ENCODE results near the gene TTLL8.

DNA sequence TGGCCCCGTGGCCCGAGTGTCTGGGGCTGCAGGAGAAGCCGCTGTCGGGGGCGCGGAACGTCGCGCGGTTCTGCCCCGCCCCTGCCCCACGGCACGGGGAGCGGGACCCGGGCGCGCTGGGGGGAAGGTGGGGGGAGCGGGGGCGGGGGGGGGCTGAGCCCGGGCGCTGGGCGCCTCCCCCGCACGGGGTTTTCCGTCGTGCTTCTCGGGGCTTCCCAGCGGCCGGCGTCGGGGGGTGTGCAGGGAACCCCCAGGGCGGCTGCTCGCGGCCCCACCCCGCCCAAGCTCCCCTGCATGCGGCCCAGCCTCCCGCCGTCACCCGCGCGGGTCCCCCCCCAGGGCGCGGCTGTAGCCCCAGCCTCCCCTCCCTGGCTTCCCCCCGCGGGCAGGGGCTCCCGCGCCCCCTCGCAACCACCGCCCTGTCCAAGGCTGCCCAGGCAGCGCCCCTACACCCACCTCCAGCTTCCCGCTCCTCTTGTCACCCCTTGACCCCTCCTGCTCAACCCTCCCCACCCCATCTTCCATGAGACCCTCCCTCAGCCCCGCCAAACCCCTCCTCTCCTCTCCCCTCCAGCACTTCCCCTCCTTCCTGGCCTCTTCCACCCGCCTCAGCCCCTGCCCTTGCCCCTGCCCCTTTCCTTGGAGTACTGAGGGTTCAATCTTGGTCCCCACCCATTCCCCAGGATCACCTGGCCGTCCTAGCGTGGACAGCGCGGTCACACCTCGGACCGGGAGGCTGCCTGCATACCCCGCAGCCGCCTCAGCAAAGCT lies 47.2 kb downstream of the TTLL8 start:
- TF ChIP-seq, protein P1, sequence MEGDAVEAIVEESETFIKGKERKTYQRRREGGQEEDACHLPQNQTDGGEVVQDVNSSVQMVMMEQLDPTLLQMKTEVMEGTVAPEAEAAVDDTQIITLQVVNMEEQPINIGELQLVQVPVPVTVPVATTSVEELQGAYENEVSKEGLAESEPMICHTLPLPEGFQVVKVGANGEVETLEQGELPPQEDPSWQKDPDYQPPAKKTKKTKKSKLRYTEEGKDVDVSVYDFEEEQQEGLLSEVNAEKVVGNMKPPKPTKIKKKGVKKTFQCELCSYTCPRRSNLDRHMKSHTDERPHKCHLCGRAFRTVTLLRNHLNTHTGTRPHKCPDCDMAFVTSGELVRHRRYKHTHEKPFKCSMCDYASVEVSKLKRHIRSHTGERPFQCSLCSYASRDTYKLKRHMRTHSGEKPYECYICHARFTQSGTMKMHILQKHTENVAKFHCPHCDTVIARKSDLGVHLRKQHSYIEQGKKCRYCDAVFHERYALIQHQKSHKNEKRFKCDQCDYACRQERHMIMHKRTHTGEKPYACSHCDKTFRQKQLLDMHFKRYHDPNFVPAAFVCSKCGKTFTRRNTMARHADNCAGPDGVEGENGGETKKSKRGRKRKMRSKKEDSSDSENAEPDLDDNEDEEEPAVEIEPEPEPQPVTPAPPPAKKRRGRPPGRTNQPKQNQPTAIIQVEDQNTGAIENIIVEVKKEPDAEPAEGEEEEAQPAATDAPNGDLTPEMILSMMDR (IDR thresholded peaks at IDR 0.05): no peak
- no peak for TF ChIP-seq POLR2A (IDR thresholded peaks at IDR 0.05)

Measured in lower leg skin (tissue), 3 donors.